Glomerular visceral epithelial cell (primary cell): ENCODE results near the gene TLR8.
"Not testable (repeated sequence)": the region's sequence is repeated elsewhere in the genome, so short reads cannot be mapped to it uniquely, and the experiment has no call there.

Source experiments
- DNase-seq: peaks from one replicate; pipeline ENCODE4 v3.0.0-alpha.2; 2016; ENCODE audit errors: extremely low spot score

The TLR8 gene

DNA sequence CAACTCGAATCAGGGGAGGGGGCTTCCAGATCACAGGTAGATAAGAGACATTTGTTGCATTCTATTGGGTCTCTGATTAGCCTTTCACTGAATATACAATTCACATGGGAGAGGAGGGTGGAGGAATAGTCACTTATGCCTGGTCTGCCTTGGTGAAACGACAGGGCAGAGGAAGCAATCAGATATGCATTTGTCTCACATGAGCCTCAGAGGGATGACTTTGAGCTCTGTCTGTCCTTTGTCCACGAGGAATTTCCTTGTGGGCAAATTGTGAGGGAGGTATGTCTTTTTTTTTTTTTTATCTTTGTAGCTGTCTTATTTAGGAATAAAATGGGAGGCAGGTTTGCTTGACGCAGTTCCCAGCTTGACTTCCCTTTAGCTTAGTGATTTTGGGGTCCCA lies 40.0 kb downstream of the TLR8 start:
- no peak for DNase-seq

DNA sequence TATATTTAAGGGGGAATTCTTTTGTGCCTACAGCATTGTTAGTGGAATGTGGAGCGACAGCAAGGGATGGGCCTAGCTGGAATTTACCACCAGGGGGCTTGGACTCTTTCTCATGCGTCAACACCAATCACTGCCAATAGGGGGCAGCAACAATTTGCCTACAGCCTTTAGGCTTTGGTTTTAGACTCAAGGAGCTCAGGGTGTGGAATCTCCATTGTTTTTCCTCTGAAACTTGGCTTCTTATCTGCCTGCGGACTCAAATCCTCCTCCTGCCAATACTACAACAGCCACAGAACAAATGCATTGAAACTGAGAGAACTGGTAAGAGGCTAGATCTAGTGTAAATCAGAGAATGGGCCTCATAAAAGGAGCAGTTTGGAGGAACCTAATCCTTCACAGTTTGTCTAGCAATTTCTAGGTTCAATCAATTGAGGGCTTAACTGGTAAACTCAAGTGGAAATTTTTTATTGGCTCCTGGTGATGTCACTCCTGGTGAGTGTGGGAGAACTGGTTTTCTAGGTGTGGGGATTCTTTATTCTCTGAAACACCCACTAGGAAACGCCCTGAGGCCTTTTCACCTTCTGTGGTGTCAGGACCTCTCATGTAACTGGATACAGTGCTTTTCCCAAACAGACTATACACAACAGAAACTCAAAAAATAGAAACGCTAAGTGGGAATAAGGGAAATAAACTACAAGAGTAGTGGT lies 40.6 kb downstream of the TLR8 start:
- peak; percentile 83 for DNase-seq

DNA sequence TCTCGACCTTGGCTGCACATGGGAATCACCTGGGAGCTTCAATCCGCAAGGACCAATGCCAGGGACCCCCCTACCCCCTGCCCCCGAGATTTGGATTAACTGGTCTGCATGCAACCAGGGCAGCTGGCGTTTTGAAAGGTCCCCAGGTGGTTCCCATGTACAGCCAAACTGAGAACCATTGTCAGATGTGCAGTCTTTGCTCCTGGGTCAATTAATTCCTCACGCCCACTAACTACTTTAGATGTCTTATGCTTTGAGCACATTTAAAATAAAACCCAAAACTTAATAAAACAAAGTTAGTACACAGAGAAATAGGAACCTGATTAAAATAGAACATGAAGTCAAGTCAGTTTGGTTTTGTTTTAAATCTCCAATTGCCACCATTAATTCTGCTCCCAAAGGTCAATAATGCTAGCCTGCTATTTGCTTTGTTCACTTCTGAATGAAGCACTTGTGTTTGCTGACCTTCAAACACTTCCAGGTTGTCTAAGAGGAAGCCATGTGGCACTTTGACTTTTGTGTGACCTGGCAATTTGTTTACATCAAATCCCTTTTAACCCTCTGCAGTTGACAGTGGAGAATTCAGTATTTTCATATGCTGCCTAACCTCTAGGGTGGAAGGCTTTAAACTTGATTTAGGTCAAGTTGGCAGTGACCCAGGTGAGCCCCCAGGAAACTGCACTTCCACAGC lies 41.3 kb downstream of the TLR8 start:
- no peak for DNase-seq

DNA sequence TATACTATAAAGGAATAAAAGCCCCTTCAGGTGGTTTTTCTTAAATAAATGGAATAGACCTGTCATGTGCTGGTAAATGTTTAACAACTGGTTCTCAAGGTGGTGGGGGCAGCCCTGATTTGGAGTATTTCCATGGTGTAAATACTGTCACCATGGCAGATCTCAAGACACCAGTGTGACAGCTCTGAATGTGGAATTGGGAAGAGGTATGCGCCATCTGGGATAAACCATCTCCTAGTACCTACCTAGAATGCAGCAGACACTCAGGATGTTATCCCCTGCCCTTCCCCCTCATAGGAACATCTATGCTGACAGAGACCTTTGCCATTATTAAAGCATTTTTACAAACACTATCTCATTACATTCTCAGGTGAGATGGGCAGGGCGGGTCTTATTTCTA lies 42.1 kb downstream of the TLR8 start:
- DNase-seq = no peak

DNA sequence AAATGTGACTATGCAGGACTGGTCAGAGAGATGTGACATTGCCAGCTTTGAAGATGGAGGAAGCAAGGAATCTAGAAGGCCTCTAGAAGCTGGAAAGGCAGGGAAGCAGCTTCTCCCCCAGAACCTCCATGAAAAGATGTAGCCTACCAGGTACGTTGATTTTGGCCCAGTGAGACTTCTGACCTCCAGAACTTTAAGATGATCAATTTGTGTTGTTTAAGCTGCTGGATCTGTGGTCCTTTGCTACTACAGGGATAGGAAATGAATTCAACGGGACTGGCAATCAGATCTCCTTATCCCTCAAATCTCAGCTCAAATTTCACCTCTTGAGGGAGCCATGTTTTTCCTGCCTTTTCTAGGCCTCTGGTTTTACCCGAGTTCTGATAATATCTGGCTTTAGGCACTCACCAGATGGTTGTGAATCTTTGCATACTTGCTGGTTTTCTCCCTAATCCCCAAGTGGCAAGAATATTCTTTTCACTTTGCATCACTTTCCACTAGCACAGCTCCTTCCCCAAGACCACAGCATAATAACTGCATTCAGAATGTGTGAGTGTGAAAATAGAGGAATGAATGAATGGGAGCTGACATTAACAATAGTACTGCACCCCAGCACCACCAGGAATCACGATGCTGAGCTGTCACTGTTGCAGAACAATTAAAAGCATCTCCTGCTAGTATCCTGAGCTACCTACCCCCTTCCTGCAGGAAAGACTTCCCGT lies 42.9 kb downstream of the TLR8 start:
- no peak for DNase-seq

DNA sequence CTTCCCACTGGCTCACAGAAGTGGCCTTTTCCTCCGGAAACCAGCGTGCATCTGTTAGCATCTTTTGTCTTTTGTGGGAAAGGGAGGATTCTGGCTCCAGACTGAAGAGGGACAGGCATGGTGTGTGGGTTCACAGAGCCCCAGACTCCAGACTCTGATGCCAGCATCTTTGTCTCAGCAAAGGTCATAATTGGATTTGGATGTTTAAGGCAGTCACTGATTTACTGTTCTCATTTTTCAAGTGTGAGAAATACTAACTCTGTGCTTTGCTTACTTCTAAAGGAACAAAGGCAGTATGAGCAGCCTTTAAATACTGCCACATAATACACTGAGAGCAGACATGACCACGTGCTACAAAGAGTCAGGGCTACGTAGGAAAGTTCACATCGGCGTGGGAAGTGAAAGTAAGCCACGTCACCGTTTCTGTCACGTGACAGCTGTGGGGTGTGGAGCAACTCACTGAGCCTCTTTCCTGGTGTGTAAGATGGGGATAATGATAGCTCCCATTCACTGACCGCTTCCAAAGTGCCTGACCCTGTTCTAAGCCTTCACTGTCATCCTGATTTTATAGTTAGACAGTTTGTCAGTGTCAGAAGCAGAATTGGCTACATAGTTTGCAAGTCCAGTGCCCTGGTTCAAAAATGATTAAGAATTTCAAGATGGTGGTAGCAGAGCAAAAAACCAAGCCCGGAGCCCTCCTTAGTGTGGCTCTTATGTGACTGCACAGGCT lies 43.7 kb downstream of the TLR8 start:
- DNase-seq = peak; percentile 56

DNA sequence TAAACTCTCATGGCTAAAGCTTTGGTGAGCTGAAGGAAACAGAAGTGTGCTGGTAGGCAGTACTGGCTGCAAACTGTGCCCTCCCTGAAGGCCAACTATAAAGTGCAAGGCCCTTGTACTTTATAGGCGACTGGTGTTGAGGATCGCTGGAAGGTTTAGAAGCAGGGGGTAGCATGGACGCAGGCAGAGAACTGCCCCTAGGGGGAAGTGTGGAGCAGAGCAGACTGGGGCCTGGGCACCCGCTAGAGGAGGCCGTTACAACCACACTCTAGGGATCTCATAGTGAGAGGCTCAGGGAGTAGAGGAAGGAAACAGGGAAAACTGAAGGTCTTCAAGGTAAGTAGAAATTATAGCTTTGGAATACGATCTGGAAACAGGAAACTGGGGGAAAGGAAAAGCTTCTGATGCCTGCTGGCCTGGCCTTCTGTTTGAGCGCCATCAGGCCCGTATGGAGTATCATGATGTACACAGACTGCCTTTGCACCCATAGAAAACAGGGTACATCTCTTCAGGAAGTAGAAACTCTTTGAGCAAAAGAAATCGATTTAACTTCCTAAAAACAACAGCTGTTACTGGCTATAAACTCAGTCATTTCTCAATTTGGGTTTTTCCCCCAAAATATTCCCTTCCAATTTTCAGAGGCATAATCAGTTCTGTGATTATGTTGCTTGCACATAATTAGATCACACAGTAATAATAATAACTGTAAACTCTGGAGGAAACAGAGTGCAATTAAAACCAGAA lies 44.6 kb downstream of the TLR8 start:
- no peak for DNase-seq

DNA sequence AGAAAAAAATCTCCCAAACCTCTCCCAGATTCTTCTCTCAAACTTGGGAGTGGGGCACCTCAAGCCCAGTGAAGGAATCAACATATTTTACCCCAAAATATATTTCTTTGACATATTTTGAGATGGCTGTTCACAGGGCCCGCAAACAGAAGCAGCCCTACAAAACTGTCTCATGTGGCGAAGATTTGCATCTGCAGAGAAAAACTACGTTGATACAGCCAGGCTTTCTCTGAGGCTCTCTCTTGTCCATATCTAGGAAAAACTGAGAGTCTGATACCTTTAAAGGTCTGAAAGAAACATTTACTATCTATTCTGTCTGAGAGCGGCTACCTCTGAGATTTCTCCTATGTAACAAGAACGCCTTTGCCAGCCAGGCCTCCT lies 45.2 kb downstream of the TLR8 start:
- no peak for DNase-seq

DNA sequence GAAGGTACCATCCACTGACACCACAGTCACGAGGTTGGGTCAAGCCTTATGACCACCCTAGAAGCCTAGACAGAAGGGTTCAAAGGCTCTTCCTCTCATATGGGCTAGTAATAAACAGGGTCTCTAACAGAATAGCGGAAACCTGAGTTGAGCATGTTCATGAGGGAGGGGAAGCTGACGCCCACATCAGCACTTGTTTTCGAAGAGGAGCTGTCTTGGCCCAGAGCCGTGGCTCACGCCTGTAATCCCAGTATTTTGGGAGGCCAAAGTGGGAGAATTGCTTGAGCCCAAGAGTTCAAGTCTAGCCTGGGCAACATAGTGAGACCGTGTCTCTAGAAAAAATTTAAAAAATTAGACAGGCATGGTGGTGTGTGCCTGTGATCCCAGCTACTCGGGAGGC lies 47.0 kb downstream of the TLR8 start:
- DNase-seq = no peak

DNA sequence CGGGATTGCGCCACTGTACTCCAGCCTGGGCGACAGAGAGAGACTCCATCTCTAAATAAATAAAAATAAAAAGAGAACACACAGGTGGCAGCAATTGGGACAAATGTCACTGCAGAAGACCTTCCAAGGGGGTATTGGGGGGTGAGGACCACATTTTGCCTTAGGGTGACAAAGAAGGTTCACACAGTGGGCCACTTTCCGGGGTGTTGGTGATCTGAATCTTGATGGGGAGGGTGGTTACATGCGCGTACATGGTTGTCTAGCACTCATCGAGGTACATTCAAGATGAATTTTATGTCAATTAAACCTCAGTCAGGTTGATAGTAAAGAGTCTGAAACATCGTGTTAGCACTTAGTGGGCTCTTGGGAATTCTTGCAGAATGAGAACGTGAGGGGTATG lies 48.0 kb downstream of the TLR8 start:
- no peak for DNase-seq

DNA sequence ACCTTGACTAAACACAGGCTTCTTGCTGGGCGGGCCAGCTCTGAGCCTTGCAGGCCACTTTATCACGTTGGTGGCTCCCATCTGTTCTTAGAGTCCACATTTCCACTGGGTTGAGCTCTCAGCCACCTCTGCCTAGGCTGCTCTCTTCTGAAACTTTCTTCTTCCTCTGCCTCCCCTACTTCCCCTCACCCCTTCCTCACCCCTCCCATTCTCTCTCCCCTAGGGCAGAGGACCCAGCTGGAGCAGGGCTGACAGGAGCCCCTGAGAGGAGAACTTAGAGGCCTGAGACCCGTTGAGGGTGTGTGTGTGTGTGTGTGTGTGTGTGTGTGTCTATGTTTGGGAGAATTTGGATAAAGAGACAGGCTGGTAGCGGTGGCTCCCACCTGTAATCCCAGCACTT lies 48.6 kb downstream of the TLR8 start:
- DNase-seq = no peak

DNA sequence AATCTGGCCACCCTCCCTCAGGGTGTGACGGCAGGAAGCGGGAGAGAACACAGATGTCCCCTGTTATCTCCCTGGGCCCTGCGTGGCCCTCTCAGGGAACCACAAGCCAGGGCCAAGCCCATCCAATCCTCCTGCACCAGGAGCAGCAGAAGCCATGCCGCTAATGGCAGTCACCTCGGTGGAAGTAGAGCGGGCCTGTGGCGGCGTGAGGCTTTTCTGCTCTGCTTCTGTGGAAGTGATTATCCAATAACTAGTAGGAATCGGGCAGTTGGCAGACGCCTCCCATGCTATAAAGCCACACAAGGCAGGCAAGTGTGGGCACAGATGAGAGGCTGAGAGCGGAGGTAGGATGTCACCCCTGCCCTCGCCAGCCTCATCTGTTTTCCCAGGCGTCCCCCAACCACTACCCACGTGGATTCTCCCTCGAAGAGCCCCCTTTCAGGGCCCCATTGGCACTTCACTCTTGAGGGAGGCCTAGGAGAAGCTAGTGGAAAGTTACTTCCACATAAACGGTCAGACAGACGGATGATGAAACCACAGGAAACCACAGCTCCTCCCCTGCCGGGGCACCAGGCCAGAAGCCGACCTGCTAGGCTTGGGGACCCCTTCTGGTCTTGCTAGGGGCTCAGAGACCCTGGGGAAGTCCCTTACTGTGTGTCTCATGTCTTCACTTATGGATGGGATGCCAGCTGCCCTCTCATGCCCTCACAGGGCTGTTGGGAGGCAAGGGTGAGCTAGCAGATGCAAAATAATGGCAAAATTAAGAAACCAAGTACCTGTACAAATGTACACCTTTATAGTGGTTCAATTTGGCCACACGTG lies 49.7 kb downstream of the TLR8 start:
- DNase-seq = peak; percentile 80

DNA sequence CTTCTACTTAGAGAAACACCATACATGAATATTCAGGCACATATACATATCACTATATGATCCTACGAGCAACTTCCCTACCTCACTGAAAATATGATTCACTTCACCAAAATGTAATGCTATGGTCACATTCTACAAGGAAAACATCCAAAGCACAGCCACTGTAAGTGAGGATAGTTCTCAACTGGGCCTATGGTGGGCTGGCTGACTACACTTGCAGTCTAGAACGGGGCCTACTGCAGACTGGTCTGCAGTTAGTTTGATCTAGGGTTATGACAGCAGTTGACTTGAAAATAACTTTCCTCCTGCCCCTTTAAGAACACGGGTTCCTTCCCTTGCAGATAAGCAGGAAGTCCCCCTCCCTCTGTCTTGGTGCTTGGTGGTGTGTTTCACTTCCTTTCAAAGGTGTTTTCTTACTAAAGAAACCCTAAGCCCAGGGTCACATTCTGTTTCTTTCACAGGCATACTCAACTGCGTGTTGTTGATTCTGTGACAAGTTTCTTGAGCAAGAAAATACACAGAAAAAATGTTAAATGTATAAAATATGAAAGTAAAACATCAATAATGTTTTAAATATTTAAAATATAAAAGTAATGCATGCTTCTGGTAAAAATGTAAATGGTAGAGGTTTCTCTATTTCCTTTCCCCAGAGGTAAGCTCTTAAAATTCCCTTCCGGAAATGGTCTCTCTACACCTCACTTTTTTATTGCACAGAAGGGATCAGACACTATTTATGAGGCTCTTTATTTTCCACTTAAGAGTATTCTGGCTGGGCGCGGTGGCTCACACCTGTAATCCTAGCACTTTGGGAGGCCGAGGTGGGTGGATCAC lies 50.5 kb downstream of the TLR8 start:
- DNase-seq = peak; percentile 57

DNA sequence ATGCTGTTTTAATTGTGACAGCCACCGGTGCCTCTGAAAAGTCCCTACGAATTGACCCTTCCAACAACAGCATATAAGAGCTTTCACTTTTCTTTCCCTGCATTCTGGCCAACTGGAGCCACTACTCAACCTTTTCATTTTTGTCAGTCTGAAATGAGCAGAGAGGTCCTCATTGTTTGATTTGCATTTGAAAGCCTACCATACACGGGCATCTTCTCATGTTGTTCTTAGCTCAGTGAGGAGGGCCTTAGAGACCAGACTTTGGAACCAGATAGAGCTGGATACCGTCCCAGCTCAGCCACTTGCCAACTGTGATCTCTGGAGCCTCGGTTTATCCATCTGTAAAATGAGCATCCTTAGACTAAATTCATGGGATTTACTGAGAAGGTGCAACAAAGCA lies 51.6 kb downstream of the TLR8 start:
- no peak for DNase-seq

DNA sequence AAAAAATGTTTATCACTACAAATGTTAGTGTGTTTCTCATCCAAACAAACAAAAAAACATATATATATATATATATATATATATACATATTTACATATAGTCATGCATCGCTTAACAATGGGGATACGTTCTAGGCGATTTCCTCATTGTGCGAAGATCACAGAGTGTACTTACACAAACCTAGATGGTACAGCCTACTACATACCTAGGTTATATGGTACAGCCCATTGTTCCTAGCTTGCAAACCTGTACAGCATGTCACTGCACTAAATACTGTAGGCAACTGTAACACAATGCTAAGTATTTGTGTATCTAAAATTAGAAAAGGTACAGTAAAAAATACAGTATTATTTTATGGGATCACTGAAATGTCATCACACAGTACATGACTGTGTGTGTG lies 52.0 kb downstream of the TLR8 start:
- DNase-seq = no peak

DNA sequence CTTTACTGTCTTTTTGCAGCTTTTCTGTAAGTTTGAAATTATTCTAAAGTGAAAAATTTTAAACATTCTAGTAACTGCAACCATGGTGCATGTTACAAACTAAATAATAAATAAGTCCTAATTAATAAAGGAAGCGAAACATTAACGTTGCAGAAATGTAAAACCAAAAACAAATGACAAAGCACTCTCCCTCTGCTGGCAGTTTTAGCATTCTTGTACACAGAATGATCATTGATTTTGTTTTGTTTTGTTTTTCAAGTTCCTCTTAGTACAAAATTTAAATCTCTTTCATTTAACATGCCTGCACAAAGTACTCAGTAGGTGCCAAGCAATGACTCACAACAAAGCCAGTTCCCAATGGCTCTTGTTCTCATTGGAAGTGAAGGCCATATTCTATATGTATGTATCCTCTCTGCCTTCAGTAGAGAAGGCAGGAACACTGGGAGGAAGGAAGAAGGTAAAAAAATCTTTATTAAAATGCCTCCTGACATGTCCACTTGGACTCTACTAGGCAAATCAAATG lies 54.8 kb downstream of the TLR8 start:
- DNase-seq = no peak

DNA sequence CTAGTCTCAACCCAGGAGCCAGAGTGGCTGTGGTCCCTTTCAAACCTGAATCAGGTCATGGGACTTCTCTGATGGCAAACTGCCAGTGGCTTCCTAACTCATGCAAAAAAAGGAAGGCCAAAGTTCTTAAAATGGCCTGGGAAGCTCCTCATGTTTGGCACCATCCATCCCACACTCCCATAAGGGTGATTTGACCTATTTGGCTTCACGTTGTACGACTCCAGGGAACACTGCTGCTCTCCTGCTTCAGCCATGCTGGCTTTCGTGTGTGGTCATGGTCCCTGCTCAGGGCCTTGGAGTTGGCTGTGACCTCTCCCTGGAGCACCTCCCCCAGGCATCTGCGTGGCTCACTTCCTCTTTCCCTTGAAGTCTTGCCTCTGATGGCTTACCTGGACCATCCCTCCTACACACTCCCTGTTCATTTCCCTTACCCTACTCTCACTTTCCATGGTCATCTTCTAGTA lies 55.7 kb downstream of the TLR8 start:
- DNase-seq = no peak

DNA sequence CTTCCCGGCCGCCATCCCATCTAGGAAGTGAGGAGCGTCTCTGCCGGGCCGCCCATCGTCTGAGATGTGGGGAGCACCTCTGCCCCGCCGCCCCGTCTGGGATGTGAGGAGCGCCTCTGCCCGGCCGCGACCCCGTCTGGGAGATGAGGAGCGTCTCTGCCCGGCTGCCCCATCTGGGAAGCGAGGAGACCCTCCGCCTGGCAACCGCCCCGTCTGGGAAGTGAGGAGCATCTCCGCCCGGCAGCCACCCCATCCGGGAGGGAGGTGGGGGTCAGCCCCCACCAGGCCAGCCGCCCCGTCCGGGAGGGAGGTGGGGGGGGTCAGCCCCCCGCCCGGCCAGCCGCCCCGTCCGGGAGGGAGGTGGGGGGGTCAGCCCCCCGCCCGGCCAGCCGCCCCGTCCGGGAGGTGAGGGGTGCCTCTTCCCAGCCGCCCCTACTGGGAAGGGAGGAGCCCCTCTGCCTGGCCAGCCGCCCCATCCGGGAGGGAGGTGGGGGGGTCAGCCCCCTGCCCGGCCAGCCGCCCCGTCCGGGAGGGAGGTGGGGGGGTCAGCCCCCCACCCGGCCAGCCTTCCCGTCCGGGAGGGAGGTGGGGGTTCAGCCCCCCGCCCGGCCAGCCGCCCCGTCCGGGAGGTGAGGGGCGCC lies 56.9 kb downstream of the TLR8 start:
- DNase-seq = not testable (repeated sequence)
